ENCODE measurements around the gene RANBP9. TPM values are rescaled to one million over a fixed set of nuclear protein-coding genes. Genes with fewer than 3 reads are reported as not detected.

The RANBP9 gene
- total RNA-seq, 1 experiment from 2014 or later, result 73.8 TPM

GRCh38 chr6:13589801-13590200, 121.8 kb downstream of the RANBP9 start:
- Histone ChIP-seq H3K27ac (no peak overlapping the region), H3K4me3 (no peak overlapping the region), H2AFZ (no peak overlapping the region), H4K20me1 (ENCODE audit: insufficient read depth) (no peaks in the 10 kb centered on the region), H3K9me2 (ENCODE audit: insufficient read depth) (no peaks in the 10 kb centered on the region), H3K27me3 (ENCODE audit: insufficient read depth, low read depth) (no peaks in the 10 kb centered on the region), H3K36me3 (ENCODE audit: low read depth) (peaks cover 10% of the 10 kb centered on the region; the same call in 1 of the 2 replicates), H3K4me2 (no peak overlapping the region), H3K4me1 (replicated peaks; ENCODE audit: insufficient read depth) (no peaks in the 10 kb centered on the region), H3K9me3 (ENCODE audit: insufficient read depth, low read depth) (no peaks in the 10 kb centered on the region), H3K79me2 (ENCODE audit: low read depth) (no peaks in the 10 kb centered on the region), H3F3A (ENCODE audit: insufficient read depth, low read depth) (no peaks in the 10 kb centered on the region)
- TF ChIP-seq, protein P1, sequence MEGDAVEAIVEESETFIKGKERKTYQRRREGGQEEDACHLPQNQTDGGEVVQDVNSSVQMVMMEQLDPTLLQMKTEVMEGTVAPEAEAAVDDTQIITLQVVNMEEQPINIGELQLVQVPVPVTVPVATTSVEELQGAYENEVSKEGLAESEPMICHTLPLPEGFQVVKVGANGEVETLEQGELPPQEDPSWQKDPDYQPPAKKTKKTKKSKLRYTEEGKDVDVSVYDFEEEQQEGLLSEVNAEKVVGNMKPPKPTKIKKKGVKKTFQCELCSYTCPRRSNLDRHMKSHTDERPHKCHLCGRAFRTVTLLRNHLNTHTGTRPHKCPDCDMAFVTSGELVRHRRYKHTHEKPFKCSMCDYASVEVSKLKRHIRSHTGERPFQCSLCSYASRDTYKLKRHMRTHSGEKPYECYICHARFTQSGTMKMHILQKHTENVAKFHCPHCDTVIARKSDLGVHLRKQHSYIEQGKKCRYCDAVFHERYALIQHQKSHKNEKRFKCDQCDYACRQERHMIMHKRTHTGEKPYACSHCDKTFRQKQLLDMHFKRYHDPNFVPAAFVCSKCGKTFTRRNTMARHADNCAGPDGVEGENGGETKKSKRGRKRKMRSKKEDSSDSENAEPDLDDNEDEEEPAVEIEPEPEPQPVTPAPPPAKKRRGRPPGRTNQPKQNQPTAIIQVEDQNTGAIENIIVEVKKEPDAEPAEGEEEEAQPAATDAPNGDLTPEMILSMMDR (conservative IDR thresholded peaks at IDR 0.05), result no peak
- TF ChIP-seq EZH2 (IDR thresholded peaks at IDR 0.05; ENCODE audit: low read depth), result no peak
- intact Hi-C loops (cut with micrococcal nuclease; ENCODE audit: unreplicated experiment), result no loop called here
- ChIA-PET POLR2A (ENCODE audit: unreplicated experiment) (no interaction called here), CTCF (no interaction called here)
- no TSS peak for BruUV-seq (replicated peaks)
- DNase-seq, result no peak

GRCh38 chr6:13586603-13587542, 124.8 kb downstream of the RANBP9 start:
- Histone ChIP-seq H3K4me3 (no peak overlapping the region), H3K4me1 (replicated peaks; ENCODE audit: insufficient read depth) (no peaks in the 10 kb centered on the region), H3F3A (ENCODE audit: insufficient read depth, low read depth) (no peaks in the 10 kb centered on the region), H3K9me3 (ENCODE audit: insufficient read depth, low read depth) (no peaks in the 10 kb centered on the region), H3K9me2 (ENCODE audit: insufficient read depth) (no peaks in the 10 kb centered on the region), H3K79me2 (ENCODE audit: low read depth) (no peaks in the 10 kb centered on the region), H2AFZ (no peak overlapping the region), H3K4me2 (no peak overlapping the region), H3K27me3 (ENCODE audit: insufficient read depth, low read depth) (no peaks in the 10 kb centered on the region), H4K20me1 (ENCODE audit: insufficient read depth) (no peaks in the 10 kb centered on the region), H3K36me3 (ENCODE audit: low read depth) (0 out of 2 replicates have a peak, but pooled peaks cover 10% of the 10 kb centered on the region), H3K27ac (no peak overlapping the region)
- intact Hi-C loops (cut with micrococcal nuclease; ENCODE audit: unreplicated experiment), result no loop called here
- TF ChIP-seq, protein P1 (conservative IDR thresholded peaks at IDR 0.05), result no peak
- TF ChIP-seq EZH2 (IDR thresholded peaks at IDR 0.05; ENCODE audit: low read depth), result no peak
- no TSS peak for BruUV-seq (replicated peaks)
- no peak for DNase-seq
- ChIA-PET POLR2A (ENCODE audit: unreplicated experiment) (no interaction called here), CTCF (no interaction called here)

GRCh38 chr6:13581700-13582229, 129.9 kb downstream of the RANBP9 start:
- no peak overlapping the region for H3K4me2 ChIP-seq
- TF ChIP-seq, protein P1 (conservative IDR thresholded peaks at IDR 0.05), result no peak
- no peak for TF ChIP-seq EZH2 (IDR thresholded peaks at IDR 0.05; ENCODE audit: low read depth)
- BruUV-seq (replicated peaks), result no TSS peak
- no peaks in the 10 kb centered on the region for H3K36me3 ChIP-seq (ENCODE audit: low read depth)
- no peak for DNase-seq
- no peak overlapping the region for H3K4me3 ChIP-seq
- peaks cover 4% of the 10 kb centered on the region for H3K79me2 ChIP-seq (ENCODE audit: low read depth)
- H2AFZ ChIP-seq, result no peak overlapping the region
- no peaks in the 10 kb centered on the region for H3F3A ChIP-seq (ENCODE audit: insufficient read depth, low read depth)
- H3K9me2 ChIP-seq (ENCODE audit: insufficient read depth), result no peaks in the 10 kb centered on the region
- H3K27ac ChIP-seq, result no peak overlapping the region
- ChIA-PET POLR2A (ENCODE audit: unreplicated experiment) (interaction anchor here (0.6 to 0.7 kb wide), 2 partner anchors 253 to 1663 kb away, joined by 3 to 7 read pairs; partner anchors contain the start of gene TBC1D7), CTCF (no interaction called here)
- no peaks in the 10 kb centered on the region for H3K4me1 ChIP-seq (replicated peaks; ENCODE audit: insufficient read depth)
- no peaks in the 10 kb centered on the region for H3K27me3 ChIP-seq (ENCODE audit: insufficient read depth, low read depth)
- 0 out of 2 replicates have a peak, but pooled peaks cover 5% of the 10 kb centered on the region for H3K9me3 ChIP-seq (ENCODE audit: insufficient read depth, low read depth)
- no peaks in the 10 kb centered on the region for H4K20me1 ChIP-seq (ENCODE audit: insufficient read depth)
- intact Hi-C loops (cut with micrococcal nuclease; ENCODE audit: unreplicated experiment), result no loop called here
